ENCODE results near the gene NEB. TPM values are rescaled to one million over a fixed set of nuclear protein-coding genes. Genes with fewer than 3 reads are reported as not detected.
"Not testable (repeated sequence)": the region's sequence is repeated elsewhere in the genome, so short reads cannot be mapped to it uniquely, and the experiment has no call there.

NEB gene
- total RNA-seq, 4 donors from 2014 or later = 0.07 to 0.47 (median 0.21) TPM

DNA sequence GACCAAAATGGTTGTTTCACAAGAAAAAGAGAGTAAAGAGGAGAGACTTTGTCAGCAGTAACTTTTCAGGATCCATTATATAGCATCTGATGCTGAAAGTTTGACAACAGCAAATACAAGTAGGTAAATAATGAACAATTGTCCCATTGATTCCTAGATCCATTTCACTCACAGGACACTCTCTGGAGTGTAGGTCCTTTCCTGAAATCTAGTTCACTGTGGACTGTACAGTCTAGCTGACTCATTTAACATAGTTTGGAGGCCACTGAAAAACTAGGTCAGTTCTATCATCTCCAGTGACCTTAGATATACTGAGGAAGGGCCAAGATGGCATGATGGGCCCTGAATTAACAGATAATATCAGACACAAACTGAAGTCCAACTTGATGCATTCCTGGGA, 19.3 kb upstream of the NEB start:
- H3K27ac ChIP-seq = no peak overlapping the region
- ATAC-seq = no peak
- H3K4me1 ChIP-seq = no peaks in the 10 kb centered on the region
- H3K36me3 ChIP-seq = no peaks in the 10 kb centered on the region
- no peaks in the 10 kb centered on the region for H3K9me3 ChIP-seq
- TF ChIP-seq POLR2AphosphoS5 (IDR thresholded peaks at IDR 0.05) = no peak
- no peak for TF ChIP-seq POLR2A (IDR thresholded peaks at IDR 0.05)
- no peak for TF ChIP-seq EP300 (IDR thresholded peaks at IDR 0.05)
- no peak for TF ChIP-seq CTCF (IDR thresholded peaks at IDR 0.05)
- H3K27me3 ChIP-seq = no peaks in the 10 kb centered on the region
- no peak overlapping the region for H3K4me3 ChIP-seq

GRCh38 chr2:151745261-151745660, 11.0 kb upstream of the NEB start:
- H3K36me3 ChIP-seq, H3K27ac ChIP-seq, ATAC-seq, H3K27me3 ChIP-seq, H3K4me3 ChIP-seq, H3K4me1 ChIP-seq, H3K9me3 ChIP-seq: not testable (repeated sequence)
- 86% methylated on average over 2 of the region's 3 CpGs; no CpG with 5 or more reads in 1 of the 2 donors for WGBS, 2 donors (ENCODE audit: low coverage in 1 of 2)

GRCh38 chr2:151730262-151730975, 3.9 kb downstream of the NEB start:
- ATAC-seq = no peak
- no peak overlapping the region for H3K27ac ChIP-seq

GRCh38 chr2:151729837-151730236, 4.4 kb downstream of the NEB start:
- Histone ChIP-seq H3K4me1 (no peaks in the 10 kb centered on the region), H3K27ac (no peak overlapping the region), H3K9me3 (no peaks in the 10 kb centered on the region), H3K4me3 (no peak overlapping the region), H3K27me3 (no peaks in the 10 kb centered on the region), H3K36me3 (no peaks in the 10 kb centered on the region)
- no peak for ATAC-seq
- 48 to 57% methylated on average over 1 of the region's 1 CpG for WGBS, 2 donors (ENCODE audit: low coverage in 1 of 2)
- no peak for TF ChIP-seq CTCF (IDR thresholded peaks at IDR 0.05)
- TF ChIP-seq POLR2AphosphoS5 (IDR thresholded peaks at IDR 0.05) = no peak
- TF ChIP-seq POLR2A (IDR thresholded peaks at IDR 0.05) = no peak
- no peak for TF ChIP-seq EP300 (IDR thresholded peaks at IDR 0.05)

More at GRCh38 chr2:151730262-151730975, 3.9 kb downstream of the NEB start:
- WGBS, 2 donors (ENCODE audit: low coverage in 1 of 2) = 62 to 65% methylated on average over 4 to 5 of the region's 5 CpGs
- no peaks in the 10 kb centered on the region for H3K27me3 ChIP-seq
- no peak overlapping the region for H3K4me3 ChIP-seq
- no peaks in the 10 kb centered on the region for H3K4me1 ChIP-seq
- no peaks in the 10 kb centered on the region for H3K36me3 ChIP-seq
- TF ChIP-seq POLR2A (IDR thresholded peaks at IDR 0.05) = no peak
- TF ChIP-seq POLR2AphosphoS5 (IDR thresholded peaks at IDR 0.05) = no peak
- TF ChIP-seq CTCF (IDR thresholded peaks at IDR 0.05) = no peak
- no peak for TF ChIP-seq EP300 (IDR thresholded peaks at IDR 0.05)
- H3K9me3 ChIP-seq = no peaks in the 10 kb centered on the region

GRCh38 chr2:151729415-151729811, 4.9 kb downstream of the NEB start:
- TF ChIP-seq CTCF (IDR thresholded peaks at IDR 0.05) (no peak), POLR2AphosphoS5 (IDR thresholded peaks at IDR 0.05) (no peak), EP300 (IDR thresholded peaks at IDR 0.05) (no peak), POLR2A (IDR thresholded peaks at IDR 0.05) (no peak)
- no peak overlapping the region for H3K27ac ChIP-seq
- no peaks in the 10 kb centered on the region for H3K27me3 ChIP-seq
- H3K4me3 ChIP-seq = no peak overlapping the region
- ATAC-seq = no peak
- no peaks in the 10 kb centered on the region for H3K4me1 ChIP-seq
- H3K36me3 ChIP-seq = no peaks in the 10 kb centered on the region
- WGBS, 2 donors (ENCODE audit: low coverage in 1 of 2) = 100% methylated on average over 3 of the region's 3 CpGs
- H3K9me3 ChIP-seq = no peaks in the 10 kb centered on the region

Data from gastroesophageal sphincter (tissue), 4 donors.